PFSK-1 (cell line): ENCODE results near the gene NUFIP2.

ENCODE experiments used
- FOXP2 ChIP-seq: optimal IDR thresholded peaks from 2 replicates; pipeline ENCODE3; 2011; ENCODE audit warnings: borderline replicate concordance, control low read depth, inconsistent platforms; ENCODE audit not compliant: insufficient read depth; ENCODE audit errors: extremely low read length, extremely low read depth
- POLR2AphosphoS5 ChIP-seq: IDR thresholded peaks from 2 replicates; pipeline ENCODE4 v1.6.1; 2012; ENCODE audit warnings: low read depth, mild to moderate bottlenecking, control low read depth, low read length, moderate library complexity

- TF ChIP-seq POLR2AphosphoS5 (no peak), FOXP2 (no peak)
These were observed 74.4 kb downstream of the NUFIP2 start for GRCh38 chr17:29219378-29220047.
